Caco-2 (cell line): ENCODE measurements around the gene H6PD. TPM values are rescaled to one million over a fixed set of nuclear protein-coding genes. Genes with fewer than 3 reads are reported as not detected.

ENCODE experiments used
- BruUV-seq: library from RNA; stranded (reverse); fragments of 400-500 nt; replicated peaks from 2 replicates; lab custom pipeline; 2021; lab: Mats Ljungman, UMichigan
- CTCF ChIA-PET: fragments of 300-600 bp; sonication (Branson Sonifier 250); formaldehyde crosslinking; loops from one replicate; lab custom pipeline; 2022; ENCODE audit warnings: antibody characterized with exemption; lab: Charles Lee
- POLR2A ChIA-PET: fragments of 300-600 bp; sonication (Branson Sonifier 250); formaldehyde crosslinking; loops from one replicate; lab custom pipeline; 2022; ENCODE audit warnings: antibody characterized with exemption; lab: Charles Lee
- DNase-seq, 2 experiments: peaks; one replicate each; pipeline versions ENCODE4 v3.0.0 to v3.0.0-alpha.2; 2020 to 2022
- H3K27me3 ChIP-seq: replicated peaks from 2 replicates; pipeline ENCODE4 v1.6.0; 2011; ENCODE audit warnings: low read length; ENCODE audit not compliant: control insufficient read depth, insufficient read depth
- H3K36me3 ChIP-seq: 2 replicates; pipeline ENCODE4 v1.5.1; 2011; ENCODE audit warnings: low read length; ENCODE audit not compliant: control insufficient read depth, insufficient read depth
- H3K4me1 ChIP-seq: fragments of 250-450 bp; sonication (Bioruptor Pico); 2 replicates; pipeline ENCODE4 v1.5.1; 2020; ENCODE audit warnings: mild to moderate bottlenecking
- H3K4me3 ChIP-seq: 2 replicates; pipeline ENCODE4 v1.5.1; 2011; ENCODE audit warnings: low read depth, mild to moderate bottlenecking, control low read depth, low read length
- H3K9me3 ChIP-seq: fragments of 250-450 bp; sonication (Bioruptor Pico); 2 replicates; pipeline ENCODE4 v1.5.1; 2020; ENCODE audit warnings: mild to moderate bottlenecking, moderate library complexity
- H3K27ac Mint-ChIP-seq: one replicate; pipeline ENCODE4 v1.8.0; 2022; ENCODE audit warnings: mixed read lengths; ENCODE audit not compliant: unreplicated experiment
- H3K27me3 Mint-ChIP-seq: one replicate; pipeline ENCODE4 v1.8.0; 2022; ENCODE audit warnings: mixed read lengths; ENCODE audit not compliant: insufficient read depth, unreplicated experiment
- H3K36me3 Mint-ChIP-seq: one replicate; pipeline ENCODE4 v1.8.0; 2022; ENCODE audit warnings: mild to moderate bottlenecking, mixed read lengths; ENCODE audit not compliant: insufficient read depth, unreplicated experiment
- H3K4me1 Mint-ChIP-seq: one replicate; pipeline ENCODE4 v1.8.0; 2022; ENCODE audit warnings: low read depth, mixed read lengths; ENCODE audit not compliant: unreplicated experiment
- H3K4me3 Mint-ChIP-seq: one replicate; pipeline ENCODE4 v1.8.0; 2022; ENCODE audit warnings: mild to moderate bottlenecking, moderate library complexity, mixed read lengths; ENCODE audit not compliant: unreplicated experiment
- H3K9me3 Mint-ChIP-seq: one replicate; pipeline ENCODE4 v1.8.0; 2022; ENCODE audit warnings: mixed read lengths; ENCODE audit not compliant: unreplicated experiment
- intact Hi-C: fragments of 100-400 bp; cut with micrococcal nuclease; formaldehyde crosslinking; loops from one replicate; pipeline ENCODE4 v1.10.0; 2022; ENCODE audit not compliant: unreplicated experiment
- total RNA-seq: library from RNA; stranded (reverse); gene quantifications from 2 replicates; pipeline ENCODE4 v1.2.3, GENCODE V29; 2022
- TF ChIP-seq, protein P1 (sequence below), 2 experiments: fragments of 200-600 bp in 1 of 2; IDR thresholded peaks; 1 replicate in 1 of 2; 2 replicates in 1 of 2; pipeline versions ENCODE4 v1.5.1 to v1.8.0; 2011 to 2022; ENCODE audit warnings: antibody characterized with exemption in 1 of 2, control low read depth in 1 of 2, inconsistent platforms in 1 of 2, low read depth in 1 of 2, low read length in 1 of 2, mild to moderate bottlenecking in 1 of 2, moderate library complexity in 1 of 2; ENCODE audit not compliant: insufficient read depth in 1 of 2, severe bottlenecking in 1 of 2, unreplicated experiment in 1 of 2

Gene H6PD
- total RNA-seq, 1 experiment from 2014 or later = 13.0 TPM

DNA sequence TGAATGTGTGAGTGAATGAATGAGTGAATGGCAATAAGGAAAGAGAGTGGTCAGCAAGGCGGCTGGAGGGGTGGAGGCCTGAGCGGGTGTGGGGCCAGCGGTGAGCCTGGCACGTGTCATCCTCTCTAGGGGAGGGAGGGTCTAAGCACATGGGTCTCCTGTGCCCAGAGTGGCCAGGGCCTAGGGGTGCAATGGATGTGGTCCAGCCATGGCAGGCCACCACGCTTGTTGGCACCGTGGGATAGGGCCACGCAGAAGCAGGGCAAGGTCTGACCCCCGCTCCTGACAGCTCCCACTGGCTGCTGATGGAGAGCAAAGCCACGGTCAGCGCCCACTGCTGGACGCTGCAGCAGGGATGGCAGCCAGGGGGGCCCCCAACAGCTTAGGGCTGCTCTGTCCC, 38.6 kb downstream of the H6PD start:
- H3K4me3 ChIP-seq = no peak overlapping the region
- TF ChIP-seq, protein P1, sequence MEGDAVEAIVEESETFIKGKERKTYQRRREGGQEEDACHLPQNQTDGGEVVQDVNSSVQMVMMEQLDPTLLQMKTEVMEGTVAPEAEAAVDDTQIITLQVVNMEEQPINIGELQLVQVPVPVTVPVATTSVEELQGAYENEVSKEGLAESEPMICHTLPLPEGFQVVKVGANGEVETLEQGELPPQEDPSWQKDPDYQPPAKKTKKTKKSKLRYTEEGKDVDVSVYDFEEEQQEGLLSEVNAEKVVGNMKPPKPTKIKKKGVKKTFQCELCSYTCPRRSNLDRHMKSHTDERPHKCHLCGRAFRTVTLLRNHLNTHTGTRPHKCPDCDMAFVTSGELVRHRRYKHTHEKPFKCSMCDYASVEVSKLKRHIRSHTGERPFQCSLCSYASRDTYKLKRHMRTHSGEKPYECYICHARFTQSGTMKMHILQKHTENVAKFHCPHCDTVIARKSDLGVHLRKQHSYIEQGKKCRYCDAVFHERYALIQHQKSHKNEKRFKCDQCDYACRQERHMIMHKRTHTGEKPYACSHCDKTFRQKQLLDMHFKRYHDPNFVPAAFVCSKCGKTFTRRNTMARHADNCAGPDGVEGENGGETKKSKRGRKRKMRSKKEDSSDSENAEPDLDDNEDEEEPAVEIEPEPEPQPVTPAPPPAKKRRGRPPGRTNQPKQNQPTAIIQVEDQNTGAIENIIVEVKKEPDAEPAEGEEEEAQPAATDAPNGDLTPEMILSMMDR (IDR thresholded peaks at IDR 0.05; ENCODE audit: insufficient read depth in 1 of 2, low read depth in 1 of 2, low read length in 1 of 2, severe bottlenecking in 1 of 2, unreplicated experiment in 1 of 2) = no peak
- no peaks in the 10 kb centered on the region for H3K9me3 Mint-ChIP-seq
- H3K36me3 Mint-ChIP-seq = no peaks in the 10 kb centered on the region
- POLR2A ChIA-PET = no interaction called here
- no peaks in the 10 kb centered on the region for H3K9me3 ChIP-seq
- H3K4me1 ChIP-seq = no peaks in the 10 kb centered on the region
- intact Hi-C loops = no loop called here
- H3K4me3 Mint-ChIP-seq = no peak overlapping the region
- H3K36me3 ChIP-seq = no peaks in the 10 kb centered on the region
- no peaks in the 10 kb centered on the region for H3K27me3 Mint-ChIP-seq
- H3K27me3 ChIP-seq = no peaks in the 10 kb centered on the region
- no peak for DNase-seq
- H3K4me1 Mint-ChIP-seq = peaks cover 8% of the 10 kb centered on the region
- CTCF ChIA-PET = no interaction called here
- no peak overlapping the region for H3K27ac Mint-ChIP-seq
- BruUV-seq = no TSS peak

DNA sequence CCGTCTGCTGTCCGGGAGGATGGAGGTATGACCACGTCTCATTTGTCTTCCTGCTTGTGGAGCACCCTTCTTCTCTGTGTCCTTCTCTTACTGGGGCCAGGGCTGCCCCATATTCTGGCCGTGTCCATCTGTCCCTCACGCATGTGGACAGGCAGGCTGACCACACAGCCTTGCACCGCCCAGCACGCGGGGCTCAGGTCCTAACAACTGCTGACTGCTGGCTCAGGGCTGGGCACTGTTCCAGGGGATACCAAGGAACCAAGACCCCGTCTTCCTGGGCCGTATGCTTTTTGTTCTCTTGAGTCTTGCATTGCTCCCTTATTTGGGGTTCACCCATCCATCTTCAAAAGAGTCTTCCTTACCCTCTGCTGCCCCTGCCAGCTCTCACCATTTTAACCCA, 40.6 kb downstream of the H6PD start:
- TF ChIP-seq, protein P1 (IDR thresholded peaks at IDR 0.05; ENCODE audit: insufficient read depth in 1 of 2, low read depth in 1 of 2, low read length in 1 of 2, severe bottlenecking in 1 of 2, unreplicated experiment in 1 of 2) = no peak
- DNase-seq = no peak
- POLR2A ChIA-PET = no interaction called here
- Mint-ChIP-seq H3K36me3 (no peaks in the 10 kb centered on the region), H3K4me3 (no peak overlapping the region), H3K27ac (no peak overlapping the region), H3K4me1 (peaks cover 20% of the 10 kb centered on the region), H3K9me3 (no peaks in the 10 kb centered on the region), H3K27me3 (no peaks in the 10 kb centered on the region)
- H3K4me3 ChIP-seq = no peak overlapping the region
- CTCF ChIA-PET = interaction anchor here (0.6 kb wide), 1 partner anchor 175 kb away, joined by 3 read pairs; no protein-coding TSS in a partner anchor
- no peaks in the 10 kb centered on the region for H3K9me3 ChIP-seq
- H3K4me1 ChIP-seq = peaks cover 7% of the 10 kb centered on the region; the same call in 1 of the 2 replicates
- intact Hi-C loops = no loop called here
- BruUV-seq = no TSS peak
- H3K36me3 ChIP-seq = no peaks in the 10 kb centered on the region
- H3K27me3 ChIP-seq = no peaks in the 10 kb centered on the region

DNA sequence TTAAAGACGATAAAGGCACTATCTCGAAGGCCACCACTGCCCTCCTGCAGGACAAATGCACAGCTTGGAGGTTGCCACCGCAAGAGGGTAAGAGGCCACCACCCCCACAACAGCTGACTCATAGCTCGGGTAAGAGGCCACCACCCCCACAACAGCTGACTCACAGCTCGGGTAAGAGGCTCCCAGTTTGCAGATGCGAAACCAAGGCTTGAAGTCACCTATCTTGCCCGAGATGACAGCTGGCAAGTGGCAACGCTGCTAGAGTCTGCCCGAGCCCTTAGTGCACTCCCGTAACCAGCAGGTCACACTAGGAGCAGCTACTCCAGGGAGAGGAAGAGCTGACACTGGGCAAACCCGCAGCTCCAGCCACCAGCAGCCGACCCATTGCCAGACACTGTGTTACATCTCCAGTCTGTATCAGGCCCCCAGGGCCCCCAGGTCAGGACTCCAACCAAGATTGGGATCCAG, 41.0 kb downstream of the H6PD start:
- H3K4me1 ChIP-seq = peaks cover 7% of the 10 kb centered on the region; the same call in 1 of the 2 replicates
- Mint-ChIP-seq H3K9me3 (no peaks in the 10 kb centered on the region), H3K4me1 (peaks cover 20% of the 10 kb centered on the region), H3K4me3 (no peak overlapping the region), H3K36me3 (no peaks in the 10 kb centered on the region), H3K27ac (no peak overlapping the region), H3K27me3 (no peaks in the 10 kb centered on the region)
- no peak overlapping the region for H3K4me3 ChIP-seq
- BruUV-seq = no TSS peak
- no peak for DNase-seq
- ChIA-PET POLR2A (no interaction called here), CTCF (interaction anchor here (0.6 kb wide), 2 partner anchors 84 to 175 kb away, joined by 3 read pairs; no protein-coding TSS in a partner anchor)
- no peaks in the 10 kb centered on the region for H3K9me3 ChIP-seq
- intact Hi-C loops = no loop called here
- no peaks in the 10 kb centered on the region for H3K36me3 ChIP-seq
- no peaks in the 10 kb centered on the region for H3K27me3 ChIP-seq
- TF ChIP-seq, protein P1 (IDR thresholded peaks at IDR 0.05; ENCODE audit: insufficient read depth in 1 of 2, low read depth in 1 of 2, low read length in 1 of 2, severe bottlenecking in 1 of 2, unreplicated experiment in 1 of 2) = no peak
